SK-N-SH (cell line): Measurements from ENCODE around the gene CCDC102B. TPM values are rescaled to one million over a fixed set of nuclear protein-coding genes. Genes with fewer than 3 reads are reported as not detected.

Source experiments
- CTCF ChIA-PET: fragments of 300-600, 350-600 bp; formaldehyde crosslinking; extraction: SDS; loops from one replicate; lab custom pipeline; 2021; lab: Yijun Ruan, JAX
- POLR2A ChIA-PET: fragments of 350-600 bp; sonication (Branson Sonifier 250); formaldehyde crosslinking; extraction: SDS; loops from one replicate; lab custom pipeline; 2020; ENCODE audit warnings: antibody characterized with exemption, inconsistent platforms; lab: Yijun Ruan, JAX
- DNase-seq: peaks from one replicate; pipeline ENCODE4 v3.0.0; 2012
- H2AFZ ChIP-seq: fragments of 200-600 bp; sonication (generic); 2 replicates; pipeline ENCODE4 v1.8.1; 2016; ENCODE audit warnings: antibody characterized with exemption, mild to moderate bottlenecking, low read depth
- H3F3A ChIP-seq: fragments of 200-600 bp; sonication (generic); replicated peaks from 2 replicates; pipeline ENCODE3; 2016; ENCODE audit warnings: antibody characterized with exemption, mild to moderate bottlenecking; ENCODE audit not compliant: insufficient read depth
- H3K27ac ChIP-seq, 2 experiments: fragments of 200-500 bp in 1 of 2; fragments of 200-600 bp in 1 of 2; sonication (Bioruptor generic) in 1 of 2; sonication (generic), shearing (Covaris generic) in 1 of 2; 2 replicates each; pipeline versions ENCODE4 v1.5.1 to v1.6.1; 2014 to 2016; ENCODE audit warnings: low read depth in 2 of 2, inconsistent platforms in 1 of 2, low read length in 1 of 2, mild to moderate bottlenecking in 1 of 2, mixed read lengths in 1 of 2
- H3K27me3 ChIP-seq: fragments of 200-600 bp; sonication (generic), shearing (Covaris generic); 2 replicates; pipeline ENCODE4 v1.6.1; 2016; ENCODE audit warnings: mixed run types; ENCODE audit not compliant: insufficient read depth
- H3K36me3 ChIP-seq, 2 experiments: fragments of 200-500 bp in 1 of 2; fragments of 200-600 bp in 1 of 2; sonication (Bioruptor generic) in 1 of 2; sonication (generic) in 1 of 2; replicated peaks in 1 of 2; 2 replicates each; pipeline versions ENCODE3 to v1.5.1; 2014 to 2016; ENCODE audit warnings: low read length in 1 of 2, mild to moderate bottlenecking in 1 of 2; ENCODE audit not compliant: insufficient read depth in 2 of 2, control insufficient read depth in 1 of 2
- H3K4me1 ChIP-seq, 2 experiments: fragments of 200-500 bp in 1 of 2; fragments of 200-600 bp in 1 of 2; sonication (Bioruptor generic) in 1 of 2; sonication (generic), shearing (Covaris generic) in 1 of 2; 2 replicates each; pipeline versions ENCODE4 v1.5.1 to v1.6.1; 2014 to 2016; ENCODE audit warnings: low read depth in 1 of 2, low read length in 1 of 2, mixed run types in 1 of 2; ENCODE audit not compliant: insufficient read depth in 2 of 2, control insufficient read depth in 1 of 2
- H3K4me2 ChIP-seq: fragments of 200-600 bp; sonication (generic), shearing (Covaris generic); 2 replicates; pipeline ENCODE4 v1.6.1; 2017; ENCODE audit warnings: mixed run types
- H3K4me3 ChIP-seq, 2 experiments: fragments of 200-500 bp in 1 of 2; fragments of 200-600 bp in 1 of 2; sonication (Bioruptor generic) in 1 of 2; sonication (generic), shearing (Covaris generic) in 1 of 2; 2 replicates each; pipeline versions ENCODE4 v1.5.1 to v1.8.1; 2014 to 2016; ENCODE audit warnings: low read depth in 2 of 2, inconsistent platforms in 1 of 2, low read length in 1 of 2, mild to moderate bottlenecking in 1 of 2, mixed read lengths in 1 of 2, moderate library complexity in 1 of 2
- H3K79me2 ChIP-seq: fragments of 200-600 bp; sonication (generic); 2 replicates; pipeline ENCODE4 v1.8.1; 2017; ENCODE audit warnings: mild to moderate bottlenecking; ENCODE audit not compliant: insufficient read depth
- H3K9ac ChIP-seq: fragments of 200-600 bp; sonication (generic); 2 replicates; pipeline ENCODE4 v1.6.1; 2017; ENCODE audit warnings: mixed run types
- H3K9me2 ChIP-seq: fragments of 200-600 bp; sonication (generic); 2 replicates; pipeline ENCODE4 v1.6.1; 2017; ENCODE audit warnings: mixed run types
- H3K9me3 ChIP-seq: fragments of 200-600 bp; sonication (generic); 2 replicates; pipeline ENCODE4 v1.6.1; 2017; ENCODE audit warnings: mixed run types, mild to moderate bottlenecking, moderate library complexity
- H4K20me1 ChIP-seq: fragments of 200-600 bp; sonication (generic); 2 replicates; pipeline ENCODE4 v1.6.1; 2017; ENCODE audit warnings: mild to moderate bottlenecking, mixed run types; ENCODE audit not compliant: insufficient read depth
- ELF1 ChIP-seq: IDR thresholded peaks from 2 replicates; pipeline ENCODE4 v1.4.0; 2012
- EP300 ChIP-seq, 2 experiments: IDR thresholded peaks; 2 replicates each; pipeline versions ENCODE4 v1.4.0 to v1.6.1; 2012; ENCODE audit warnings: borderline replicate concordance in 1 of 2, low read depth in 1 of 2, low read length in 1 of 2
- EZH2phosphoT487 ChIP-seq: fragments of 200-600 bp; sonication (generic); IDR thresholded peaks from 2 replicates; pipeline ENCODE4 v1.6.1; 2017; ENCODE audit warnings: low read depth, mixed run types, mild to moderate bottlenecking, antibody characterized with exemption, moderate library complexity, borderline replicate concordance
- GATA2 ChIP-seq: sonication (generic); formaldehyde crosslinking; IDR thresholded peaks from 2 replicates; pipeline ENCODE4 v1.5.0; 2020; ENCODE audit warnings: mild to moderate bottlenecking, missing genetic modification reagents
- JUND ChIP-seq: IDR thresholded peaks from 2 replicates; pipeline ENCODE4 v1.4.0; 2012
- MXI1 ChIP-seq: IDR thresholded peaks from 2 replicates; pipeline ENCODE4 v1.6.1; 2012; ENCODE audit warnings: mild to moderate bottlenecking, low read depth, low read length, improper control_type of control experiment
- NFIC ChIP-seq: IDR thresholded peaks from 2 replicates; pipeline ENCODE4 v1.4.0; 2012; ENCODE audit warnings: borderline replicate concordance
- NRF1 ChIP-seq: IDR thresholded peaks from 2 replicates; pipeline ENCODE4 v1.6.1; 2012; ENCODE audit warnings: low read depth, mild to moderate bottlenecking, low read length
- RCOR1 ChIP-seq: fragments of 150-350 bp; IDR thresholded peaks from 2 replicates; pipeline ENCODE4 v1.6.1; 2017; ENCODE audit warnings: antibody characterized with exemption, low read length
- REST ChIP-seq: IDR thresholded peaks from 2 replicates; pipeline ENCODE4 v1.6.1; 2012; ENCODE audit warnings: mild to moderate bottlenecking, low read depth, low read length, moderate library complexity
- RFX5 ChIP-seq: IDR thresholded peaks from 2 replicates; pipeline ENCODE4 v1.6.1; 2012; ENCODE audit warnings: mild to moderate bottlenecking, improper control_type of control experiment, low read length
- SIN3A ChIP-seq: IDR thresholded peaks from 2 replicates; pipeline ENCODE4 v1.6.1; 2012; ENCODE audit warnings: low read depth, mild to moderate bottlenecking, low read length, moderate library complexity, borderline replicate concordance
- SMC3 ChIP-seq: IDR thresholded peaks from 2 replicates; pipeline ENCODE4 v1.6.1; 2012; ENCODE audit warnings: low read depth, low read length, improper control_type of control experiment
- TAF1 ChIP-seq: IDR thresholded peaks from 2 replicates; pipeline ENCODE4 v1.6.1; 2012; ENCODE audit warnings: low read depth, mild to moderate bottlenecking, low read length, moderate library complexity, borderline replicate concordance
- WGBS: methylation state at CpG from one replicate; pipeline ENCODE4 v1.1.6; 2017; ENCODE audit warnings: low lambda C conversion rate; 5-methylcytosine and 5-hydroxymethylcytosine counted together
- polyA plus RNA-seq, 3 experiments: library from polyadenylated mRNA; depleted of rRNA; stranded (reverse); fragments of >200 nt; gene quantifications; 2 replicates each; pipeline ENCODE4 v1.2.3, GENCODE V29; 2012
- TF ChIP-seq, protein P1 (sequence below): IDR thresholded peaks from 2 replicates; pipeline ENCODE4 v1.4.0; 2012; ENCODE audit warnings: low read depth, borderline replicate concordance
- TF ChIP-seq, protein P2 (sequence below): IDR thresholded peaks from 2 replicates; pipeline ENCODE4; 2012
- TF ChIP-seq, protein P3 (sequence below): fragments of 150-350 bp; IDR thresholded peaks from 2 replicates; pipeline ENCODE4 v1.6.1; 2016; ENCODE audit warnings: mild to moderate bottlenecking, low read depth, low read length
- TF ChIP-seq, protein P4 (sequence below): IDR thresholded peaks from 2 replicates; pipeline ENCODE4 v1.4.0; 2012; ENCODE audit warnings: low read depth

Gene CCDC102B
- polyA plus RNA-seq, 1 of the 3 experiments (the other 2 are of a cell fraction) = 2.0 TPM

GRCh38 chr18:68954738-68955137, 156.9 kb downstream of the CCDC102B start (continued):
- TF ChIP-seq, protein P1, sequence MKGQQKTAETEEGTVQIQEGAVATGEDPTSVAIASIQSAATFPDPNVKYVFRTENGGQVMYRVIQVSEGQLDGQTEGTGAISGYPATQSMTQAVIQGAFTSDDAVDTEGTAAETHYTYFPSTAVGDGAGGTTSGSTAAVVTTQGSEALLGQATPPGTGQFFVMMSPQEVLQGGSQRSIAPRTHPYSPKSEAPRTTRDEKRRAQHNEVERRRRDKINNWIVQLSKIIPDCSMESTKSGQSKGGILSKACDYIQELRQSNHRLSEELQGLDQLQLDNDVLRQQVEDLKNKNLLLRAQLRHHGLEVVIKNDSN = no peak
- TF ChIP-seq NFIC = no peak
- TF ChIP-seq EP300 (IDR thresholded peaks at IDR 0.05; ENCODE audit: borderline replicate concordance in 1 of 2, low read depth in 1 of 2, low read length in 1 of 2) = no peak

DNA sequence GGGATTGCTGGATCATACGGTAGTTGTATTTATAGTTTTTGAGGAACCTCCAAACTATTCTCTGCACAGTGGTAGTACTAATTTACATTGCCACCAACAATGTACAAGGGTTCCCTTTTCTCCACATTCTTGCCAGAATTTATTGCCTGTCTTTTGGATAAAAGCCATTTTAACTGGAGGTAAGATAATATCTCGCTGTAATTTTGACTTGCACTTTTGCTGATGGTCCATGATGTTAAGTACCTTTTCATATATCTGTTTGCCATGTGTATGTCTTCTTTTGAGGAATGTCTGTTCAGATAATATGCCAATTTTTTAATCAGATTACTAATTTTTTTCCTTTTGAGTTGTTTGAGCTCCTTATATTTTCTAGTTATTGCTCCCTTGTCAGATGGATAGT, 158.8 kb downstream of the CCDC102B start:
- 38% methylated on average over 2 of the region's 2 CpGs for WGBS
- ChIA-PET CTCF (no interaction called here), POLR2A (no interaction called here)
- no peaks in the 10 kb centered on the region for H3K36me3 ChIP-seq
- DNase-seq = no peak
- H3K9me2 ChIP-seq = no peaks in the 10 kb centered on the region
- no peak overlapping the region for H3K4me3 ChIP-seq
- no peak overlapping the region for H2AFZ ChIP-seq
- no peaks in the 10 kb centered on the region for H4K20me1 ChIP-seq
- H3K27me3 ChIP-seq = no peaks in the 10 kb centered on the region
- H3K4me1 ChIP-seq = no peaks in the 10 kb centered on the region; a peak in 1 of 4 replicates
- no peak overlapping the region for H3K27ac ChIP-seq
- H3K4me2 ChIP-seq = no peak overlapping the region
- TF ChIP-seq RCOR1 = peak; percentile 36; the same call in 1 of the 2 replicates
- TF ChIP-seq EP300 (IDR thresholded peaks at IDR 0.05; ENCODE audit: borderline replicate concordance in 1 of 2, low read depth in 1 of 2, low read length in 1 of 2) = peak in 1 of 2 experiments; percentile 58; a peak in 1 of 4 replicates
- TF ChIP-seq NRF1 = no peak
- no peak for TF ChIP-seq SIN3A
- no peak overlapping the region for H3K9ac ChIP-seq
- H3K79me2 ChIP-seq = no peaks in the 10 kb centered on the region
- no peaks in the 10 kb centered on the region for H3F3A ChIP-seq
- no peaks in the 10 kb centered on the region for H3K9me3 ChIP-seq

DNA sequence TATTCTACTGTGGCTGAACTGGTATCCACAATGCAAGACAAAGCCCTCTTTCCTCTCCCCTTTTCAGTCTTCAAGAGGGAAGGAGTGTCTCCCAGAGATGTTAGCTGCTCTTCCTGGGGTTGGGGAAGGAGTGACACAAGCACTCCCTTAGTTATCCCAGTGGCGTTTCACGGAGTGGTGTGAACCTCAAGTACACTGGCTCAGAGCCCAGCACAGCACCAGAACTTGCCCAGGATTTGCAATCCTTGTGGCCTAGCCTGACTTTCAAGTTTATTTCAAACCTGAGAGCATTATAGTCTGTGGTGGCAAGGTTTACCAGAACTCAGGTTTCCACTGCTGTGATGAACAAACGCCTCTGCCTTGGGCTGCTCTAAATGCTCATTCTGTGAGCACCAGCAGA, 162.5 kb downstream of the CCDC102B start:
- 91% methylated on average over 3 of the region's 3 CpGs for WGBS
- Histone ChIP-seq H3K79me2 (no peaks in the 10 kb centered on the region), H2AFZ (0 out of 2 replicates have a peak overlapping the region, but pooled peaks have one; percentile 14), H3K27ac (no peak overlapping the region), H3K4me3 (no peak overlapping the region), H3F3A (no peaks in the 10 kb centered on the region), H3K9ac (no peak overlapping the region), H4K20me1 (no peaks in the 10 kb centered on the region), H3K27me3 (no peaks in the 10 kb centered on the region), H3K4me2 (no peak overlapping the region), H3K36me3 (no peaks in the 10 kb centered on the region), H3K4me1 (no peaks in the 10 kb centered on the region; a peak in 1 of 4 replicates), H3K9me2 (no peaks in the 10 kb centered on the region), H3K9me3 (no peaks in the 10 kb centered on the region)
- CTCF ChIA-PET = no interaction called here
- POLR2A ChIA-PET = no interaction called here
- no peak for TF ChIP-seq REST
- TF ChIP-seq, protein P2, sequence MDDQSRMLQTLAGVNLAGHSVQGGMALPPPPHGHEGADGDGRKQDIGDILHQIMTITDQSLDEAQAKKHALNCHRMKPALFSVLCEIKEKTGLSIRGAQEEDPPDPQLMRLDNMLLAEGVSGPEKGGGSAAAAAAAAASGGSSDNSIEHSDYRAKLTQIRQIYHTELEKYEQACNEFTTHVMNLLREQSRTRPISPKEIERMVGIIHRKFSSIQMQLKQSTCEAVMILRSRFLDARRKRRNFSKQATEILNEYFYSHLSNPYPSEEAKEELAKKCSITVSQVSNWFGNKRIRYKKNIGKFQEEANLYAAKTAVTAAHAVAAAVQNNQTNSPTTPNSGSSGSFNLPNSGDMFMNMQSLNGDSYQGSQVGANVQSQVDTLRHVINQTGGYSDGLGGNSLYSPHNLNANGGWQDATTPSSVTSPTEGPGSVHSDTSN = no peak
- TF ChIP-seq, protein P3, sequence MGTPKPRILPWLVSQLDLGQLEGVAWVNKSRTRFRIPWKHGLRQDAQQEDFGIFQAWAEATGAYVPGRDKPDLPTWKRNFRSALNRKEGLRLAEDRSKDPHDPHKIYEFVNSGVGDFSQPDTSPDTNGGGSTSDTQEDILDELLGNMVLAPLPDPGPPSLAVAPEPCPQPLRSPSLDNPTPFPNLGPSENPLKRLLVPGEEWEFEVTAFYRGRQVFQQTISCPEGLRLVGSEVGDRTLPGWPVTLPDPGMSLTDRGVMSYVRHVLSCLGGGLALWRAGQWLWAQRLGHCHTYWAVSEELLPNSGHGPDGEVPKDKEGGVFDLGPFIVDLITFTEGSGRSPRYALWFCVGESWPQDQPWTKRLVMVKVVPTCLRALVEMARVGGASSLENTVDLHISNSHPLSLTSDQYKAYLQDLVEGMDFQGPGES = no peak
- no peak for TF ChIP-seq EZH2phosphoT487
- no peak for TF ChIP-seq SIN3A
- no peak for TF ChIP-seq TAF1
- TF ChIP-seq MXI1 = no peak
- TF ChIP-seq JUND = no peak
- TF ChIP-seq SMC3 = no peak
- no peak for TF ChIP-seq ELF1
- TF ChIP-seq, protein P4, sequence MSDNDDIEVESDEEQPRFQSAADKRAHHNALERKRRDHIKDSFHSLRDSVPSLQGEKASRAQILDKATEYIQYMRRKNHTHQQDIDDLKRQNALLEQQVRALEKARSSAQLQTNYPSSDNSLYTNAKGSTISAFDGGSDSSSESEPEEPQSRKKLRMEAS = no peak
- TF ChIP-seq NRF1 = no peak
- TF ChIP-seq EP300 (IDR thresholded peaks at IDR 0.05; ENCODE audit: borderline replicate concordance in 1 of 2, low read depth in 1 of 2, low read length in 1 of 2) = no peak
- no peak for TF ChIP-seq GATA2 (CRISPR knock-in tag)
- TF ChIP-seq RFX5 = no peak
- DNase-seq = no peak
